ENCODE data around the gene FUOM. TPM values are rescaled to one million over a fixed set of nuclear protein-coding genes. Genes with fewer than 3 reads are reported as not detected.

Gene FUOM
- total and polyA plus RNA-seq, 2 experiments from 2014 or later, result 22.1 to 58.1 TPM

- H3K4me3 ChIP-seq, result no peak overlapping the region
- H3K36me3 ChIP-seq, result peaks cover 55% of the 10 kb centered on the region
- H3K27me3 ChIP-seq, result no peaks in the 10 kb centered on the region
- no peak for DNase-seq (ENCODE audit: low read depth in 1 of 2, low spot score in 1 of 2)
- H3K27ac ChIP-seq, result no peak overlapping the region
- TF ChIP-seq CTCF (IDR thresholded peaks at IDR 0.05; ENCODE audit: low read depth, low read length), result no peak
- no peaks in the 10 kb centered on the region for H3K4me1 ChIP-seq (ENCODE audit: low read depth)
- H3K9me3 ChIP-seq (ENCODE audit: low read depth), result no peaks in the 10 kb centered on the region
Observed at GRCh38 chr10:133366751-133367150, 8.9 kb upstream of the FUOM start.

GRCh38 chr10:133366130-133366478 is 8.3 kb upstream of the FUOM start:
- no peak for DNase-seq (ENCODE audit: low read depth in 1 of 2, low spot score in 1 of 2)
- Histone ChIP-seq H3K4me3 (no peak overlapping the region), H3K36me3 (peaks cover 55% of the 10 kb centered on the region), H3K9me3 (ENCODE audit: low read depth) (no peaks in the 10 kb centered on the region), H3K27me3 (no peaks in the 10 kb centered on the region), H3K4me1 (ENCODE audit: low read depth) (no peaks in the 10 kb centered on the region), H3K27ac (no peak overlapping the region)
- no peak for TF ChIP-seq CTCF (IDR thresholded peaks at IDR 0.05; ENCODE audit: low read depth, low read length)

- DNase-seq (ENCODE audit: low read depth in 1 of 2, low spot score in 1 of 2), result no peak
- Histone ChIP-seq H3K27ac (no peak overlapping the region), H3K4me1 (ENCODE audit: low read depth) (no peaks in the 10 kb centered on the region), H3K36me3 (peaks cover 55% of the 10 kb centered on the region), H3K27me3 (no peaks in the 10 kb centered on the region), H3K9me3 (ENCODE audit: low read depth) (no peaks in the 10 kb centered on the region), H3K4me3 (no peak overlapping the region)
- no peak for TF ChIP-seq CTCF (IDR thresholded peaks at IDR 0.05; ENCODE audit: low read depth, low read length)
Observed at GRCh38 chr10:133365461-133366129, 7.8 kb upstream of the FUOM start.

GRCh38 chr10:133364645-133365431 is 7.0 kb upstream of the FUOM start:
- Histone ChIP-seq H3K27ac (no peak overlapping the region), H3K27me3 (no peaks in the 10 kb centered on the region), H3K4me1 (ENCODE audit: low read depth) (no peaks in the 10 kb centered on the region), H3K36me3 (peaks cover 50% of the 10 kb centered on the region), H3K9me3 (ENCODE audit: low read depth) (no peaks in the 10 kb centered on the region), H3K4me3 (no peak overlapping the region)
- no peak for DNase-seq (ENCODE audit: low read depth in 1 of 2, low spot score in 1 of 2)
- no peak for TF ChIP-seq CTCF (IDR thresholded peaks at IDR 0.05; ENCODE audit: low read depth, low read length)

- H3K36me3 ChIP-seq, result peaks cover 35% of the 10 kb centered on the region
- no peak overlapping the region for H3K27ac ChIP-seq
- H3K4me1 ChIP-seq (ENCODE audit: low read depth), result peaks cover 5% of the 10 kb centered on the region
- DNase-seq (ENCODE audit: low read depth in 1 of 2, low spot score in 1 of 2), result no peak
- H3K4me3 ChIP-seq, result no peak overlapping the region
- no peaks in the 10 kb centered on the region for H3K9me3 ChIP-seq (ENCODE audit: low read depth)
- H3K27me3 ChIP-seq, result no peaks in the 10 kb centered on the region
- no peak for TF ChIP-seq CTCF (IDR thresholded peaks at IDR 0.05; ENCODE audit: low read depth, low read length)
Observed at GRCh38 chr10:133362846-133363245, 5.0 kb upstream of the FUOM start.

Measured in cardiac muscle cell (in vitro differentiated cells and primary cell).